IMR-90 (cell line): ENCODE results near the gene CWF19L2.

Source experiments
- FOS ChIP-seq: fragments of 150-350 bp; IDR thresholded peaks from 2 replicates; pipeline ENCODE4 v1.6.1; 2016; ENCODE audit warnings: low read depth, low read length
- POLR2A ChIP-seq: IDR thresholded peaks from 2 replicates; pipeline ENCODE4 v1.6.1; 2012; ENCODE audit warnings: mild to moderate bottlenecking, low read depth, low read length
- TF ChIP-seq, protein P1 (sequence below): conservative IDR thresholded peaks from 2 replicates; pipeline ENCODE4 v1.5.1; 2012; ENCODE audit warnings: mild to moderate bottlenecking, low read depth, low read length, improper control_type of control experiment

DNA sequence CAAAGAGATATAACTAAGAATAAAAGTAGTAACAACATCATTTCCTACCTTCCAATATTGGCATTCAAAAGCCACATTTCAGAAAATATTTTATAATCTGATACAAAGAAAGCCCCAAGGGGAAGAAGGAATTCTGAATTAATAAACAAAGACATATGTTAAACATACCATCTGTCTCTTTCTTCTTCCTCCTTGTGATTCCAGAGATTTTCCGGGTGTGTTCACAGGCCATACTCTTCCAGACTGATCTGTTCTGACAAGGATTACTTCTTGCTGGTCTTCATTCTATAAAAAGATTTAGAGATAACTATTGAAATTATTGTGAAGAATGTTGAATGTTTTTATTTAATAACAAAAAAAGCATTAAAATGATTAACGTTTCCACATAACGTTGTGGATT lies 65.0 kb downstream of the CWF19L2 start:
- TF ChIP-seq POLR2A (no peak), FOS (no peak)
- TF ChIP-seq, protein P1, sequence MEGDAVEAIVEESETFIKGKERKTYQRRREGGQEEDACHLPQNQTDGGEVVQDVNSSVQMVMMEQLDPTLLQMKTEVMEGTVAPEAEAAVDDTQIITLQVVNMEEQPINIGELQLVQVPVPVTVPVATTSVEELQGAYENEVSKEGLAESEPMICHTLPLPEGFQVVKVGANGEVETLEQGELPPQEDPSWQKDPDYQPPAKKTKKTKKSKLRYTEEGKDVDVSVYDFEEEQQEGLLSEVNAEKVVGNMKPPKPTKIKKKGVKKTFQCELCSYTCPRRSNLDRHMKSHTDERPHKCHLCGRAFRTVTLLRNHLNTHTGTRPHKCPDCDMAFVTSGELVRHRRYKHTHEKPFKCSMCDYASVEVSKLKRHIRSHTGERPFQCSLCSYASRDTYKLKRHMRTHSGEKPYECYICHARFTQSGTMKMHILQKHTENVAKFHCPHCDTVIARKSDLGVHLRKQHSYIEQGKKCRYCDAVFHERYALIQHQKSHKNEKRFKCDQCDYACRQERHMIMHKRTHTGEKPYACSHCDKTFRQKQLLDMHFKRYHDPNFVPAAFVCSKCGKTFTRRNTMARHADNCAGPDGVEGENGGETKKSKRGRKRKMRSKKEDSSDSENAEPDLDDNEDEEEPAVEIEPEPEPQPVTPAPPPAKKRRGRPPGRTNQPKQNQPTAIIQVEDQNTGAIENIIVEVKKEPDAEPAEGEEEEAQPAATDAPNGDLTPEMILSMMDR, result no peak
